K562 (cell line): Measurements from ENCODE around the gene FTH1. TPM values are rescaled to one million over a fixed set of nuclear protein-coding genes. Genes with fewer than 3 reads are reported as not detected.

Experiments
- C11orf30 ChIP-seq: fragments of 450-650 bp; IDR thresholded peaks from 2 replicates; pipeline ENCODE4 v1.6.1; 2016; ENCODE audit warnings: low read depth, mild to moderate bottlenecking
- ETV5 ChIP-seq: sonication (generic); formaldehyde crosslinking; IDR thresholded peaks from 2 replicates; pipeline ENCODE4 v1.4.0; 2020; ENCODE audit warnings: low read depth, mild to moderate bottlenecking, missing genetic modification reagents
- FOXO4 ChIP-seq: fragments of 450-650 bp; formaldehyde crosslinking; IDR thresholded peaks from 2 replicates; pipeline ENCODE4 v1.4.0; 2020; ENCODE audit warnings: mild to moderate bottlenecking, moderate library complexity
- GABPA ChIP-seq: fragments of 200-800 bp; sonication (Bioruptor generic); conservative IDR thresholded peaks from 2 replicates; pipeline ENCODE4 v1.6.1; 2016; ENCODE audit warnings: low read depth, missing genetic modification characterization, missing compliant biosample characterization
- MCM2 ChIP-seq: fragments of 450-650 bp; IDR thresholded peaks from 2 replicates; pipeline ENCODE4 v1.6.1; 2017; ENCODE audit warnings: low read depth, mild to moderate bottlenecking
- MYNN ChIP-seq, 2 experiments: sonication (generic); formaldehyde crosslinking in 1 of 2; IDR thresholded peaks; 2 replicates each; pipeline versions ENCODE4 v1.5.0 to v1.6.1; 2016 to 2020; ENCODE audit warnings: antibody characterized with exemption in 1 of 2, missing genetic modification reagents in 1 of 2
- PBX2 ChIP-seq, 2 experiments: IDR thresholded peaks in 1 of 2; conservative IDR thresholded peaks in 1 of 2; 2 replicates each; pipeline ENCODE4 v1.6.1; 2016; ENCODE audit warnings: low read depth in 2 of 2, mild to moderate bottlenecking in 1 of 2, missing compliant biosample characterization in 1 of 2, missing genetic modification characterization in 1 of 2, moderate library complexity in 1 of 2
- POLR3A ChIP-seq: IDR thresholded peaks from 2 replicates; pipeline ENCODE4 v1.6.1; 2011; ENCODE audit warnings: borderline replicate concordance, mild to moderate bottlenecking, moderate library complexity; ENCODE audit not compliant: insufficient read length, insufficient read depth; ENCODE audit errors: extremely low read depth
- RFX7 ChIP-seq: fragments of 250-450 bp; sonication (Bioruptor Pico); IDR thresholded peaks from 2 replicates; pipeline ENCODE4 v1.5.1; 2021; ENCODE audit warnings: mild to moderate bottlenecking
- SOX6 ChIP-seq: fragments of 450-650 bp; IDR thresholded peaks from 2 replicates; pipeline ENCODE4 v1.6.1; 2014; ENCODE audit warnings: mild to moderate bottlenecking
- TARDBP ChIP-seq: fragments of 450-650 bp; IDR thresholded peaks from 2 replicates; pipeline ENCODE4 v1.6.1; 2016
- TRIM24 ChIP-seq, 2 experiments: fragments of 450-650 bp; IDR thresholded peaks; 2 replicates each; pipeline ENCODE4 v1.6.1; 2016
- ZNF174 ChIP-seq: fragments of 250-450 bp; sonication (Bioruptor Pico); IDR thresholded peaks from 2 replicates; pipeline ENCODE4 v1.4.0; 2020; ENCODE audit warnings: mild to moderate bottlenecking
- ZNF507 ChIP-seq: conservative IDR thresholded peaks from 2 replicates; pipeline ENCODE4 v1.6.1; 2017; ENCODE audit warnings: missing genetic modification characterization, missing compliant biosample characterization
- ZNF57 ChIP-seq: fragments of 450-650 bp; formaldehyde crosslinking; IDR thresholded peaks from 2 replicates; pipeline ENCODE4 v1.4.0; 2020; ENCODE audit warnings: mild to moderate bottlenecking, moderate library complexity
- polyA plus RNA-seq, 8 experiments: library from polyadenylated mRNA; depleted of rRNA in 4 of 8; stranded (reverse) in 5 of 8; unstranded in 3 of 8; fragments of >200 nt; fragmentation: Nextera tagmentation in 2 of 8; fragmentation: Illumina TruSeq in 1 of 8; extraction: Ambion mirVana in 2 of 8; extraction: Trizol in 1 of 8; gene quantifications; 2 replicates each; pipeline versions ENCODE4 v1.2.1 to v1.2.3, GENCODE V29; 2011 to 2014; ENCODE audit warnings: inconsistent platforms in 1 of 8, missing spikeins in 1 of 8
- total RNA-seq, 7 experiments: library from RNA; depleted of rRNA in 6 of 7; stranded (reverse); fragments of >200 nt in 6 of 7; fragmentation: Illumina TruSeq in 2 of 7; extraction: Trizol in 2 of 7; gene quantifications; 2 replicates each; pipeline versions ENCODE4 v1.2.1 to v1.2.3, GENCODE V29; 2011 to 2021; ENCODE audit warnings: low replicate concordance in 1 of 7
- TF ChIP-seq, protein P1 (sequence below): fragments of 250-450 bp; sonication (Bioruptor Pico); IDR thresholded peaks from 2 replicates; pipeline ENCODE4 v1.8.0; 2021; ENCODE audit warnings: mild to moderate bottlenecking, moderate library complexity
- TF ChIP-seq, protein P2 (sequence below): fragments of 450-650 bp; IDR thresholded peaks from 2 replicates; pipeline ENCODE4 v1.7.0; 2016; ENCODE audit warnings: borderline replicate concordance

FTH1 gene
- total and polyA plus RNA-seq, 9 of the 15 experiments (the other 6 are each of a cell fraction or from before 2014, with no cell fraction given), result 370 to 3,146 (median 802) TPM

DNA sequence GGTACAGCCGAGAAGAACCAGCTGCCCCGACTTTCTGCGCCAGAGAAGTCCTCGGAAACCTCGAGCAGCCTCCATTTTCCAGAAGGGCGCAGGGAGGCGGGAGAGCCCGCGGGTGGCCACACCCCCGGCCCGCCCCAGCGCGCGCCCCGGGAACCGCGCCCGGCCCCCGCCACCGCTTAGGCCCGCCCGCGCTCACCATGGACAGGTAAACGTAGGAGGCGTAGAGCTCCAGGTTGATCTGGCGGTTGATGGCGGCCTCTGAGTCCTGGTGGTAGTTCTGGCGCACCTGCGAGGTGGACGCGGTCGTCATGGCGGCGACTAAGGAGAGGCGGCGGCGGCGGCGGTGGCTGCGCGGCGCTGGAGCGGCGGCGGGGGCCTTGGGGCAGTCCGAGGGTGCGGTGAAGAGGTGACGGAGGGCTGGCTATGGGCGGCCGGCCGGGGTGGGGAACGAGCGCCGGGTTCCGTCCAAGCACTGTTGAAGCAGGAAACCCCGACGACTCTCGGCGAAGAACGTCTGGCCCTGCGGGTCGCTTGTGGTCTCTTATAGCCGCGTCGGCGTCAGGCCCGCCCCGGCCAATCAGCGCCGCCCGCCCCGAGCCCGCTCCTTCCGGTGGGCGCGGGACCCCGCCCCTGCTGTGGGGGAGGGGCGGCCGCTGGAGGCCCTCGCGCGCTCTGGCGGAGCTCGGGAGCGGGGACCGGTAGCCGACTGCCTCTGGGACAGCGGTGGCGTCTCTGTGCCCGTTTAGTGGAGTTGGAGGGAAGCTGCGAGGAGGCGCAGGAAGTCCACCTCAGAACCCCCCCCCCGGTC lies at the start of gene FTH1 (continued):
- TF ChIP-seq FOXO4 (CRISPR knock-in tag) (no peak), TARDBP (0 out of 2 replicates have a peak, but pooled peaks have one; percentile 27), PBX2 (CRISPR knock-in tag; IDR thresholded peaks at IDR 0.05; ENCODE audit: low read depth) (no peak), PBX2 (tag; conservative IDR thresholded peaks at IDR 0.05; ENCODE audit: low read depth) (no peak), ETV5 (CRISPR knock-in tag) (peak; percentile 95), ZNF57 (CRISPR knock-in tag) (no peak), ZNF174 (no peak), C11orf30 (no peak), RFX7 (CRISPR knock-in tag) (no peak), MCM2 (no peak), MYNN (IDR thresholded peaks at IDR 0.05) (0 out of 2 replicates have a peak, but pooled peaks have one; percentile 19), MYNN (CRISPR knock-in tag; IDR thresholded peaks at IDR 0.05) (no peak), TRIM24 (IDR thresholded peaks at IDR 0.05) (no peak), ZNF507 (tag) (no peak), GABPA (tag) (no peak), SOX6 (peak; percentile 52; the same call in 1 of the 2 replicates), POLR3A (no peak)
- TF ChIP-seq, protein P1, sequence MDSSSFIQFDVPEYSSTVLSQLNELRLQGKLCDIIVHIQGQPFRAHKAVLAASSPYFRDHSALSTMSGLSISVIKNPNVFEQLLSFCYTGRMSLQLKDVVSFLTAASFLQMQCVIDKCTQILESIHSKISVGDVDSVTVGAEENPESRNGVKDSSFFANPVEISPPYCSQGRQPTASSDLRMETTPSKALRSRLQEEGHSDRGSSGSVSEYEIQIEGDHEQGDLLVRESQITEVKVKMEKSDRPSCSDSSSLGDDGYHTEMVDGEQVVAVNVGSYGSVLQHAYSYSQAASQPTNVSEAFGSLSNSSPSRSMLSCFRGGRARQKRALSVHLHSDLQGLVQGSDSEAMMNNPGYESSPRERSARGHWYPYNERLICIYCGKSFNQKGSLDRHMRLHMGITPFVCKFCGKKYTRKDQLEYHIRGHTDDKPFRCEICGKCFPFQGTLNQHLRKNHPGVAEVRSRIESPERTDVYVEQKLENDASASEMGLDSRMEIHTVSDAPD (CRISPR knock-in tag), result no peak
- TF ChIP-seq, protein P2, sequence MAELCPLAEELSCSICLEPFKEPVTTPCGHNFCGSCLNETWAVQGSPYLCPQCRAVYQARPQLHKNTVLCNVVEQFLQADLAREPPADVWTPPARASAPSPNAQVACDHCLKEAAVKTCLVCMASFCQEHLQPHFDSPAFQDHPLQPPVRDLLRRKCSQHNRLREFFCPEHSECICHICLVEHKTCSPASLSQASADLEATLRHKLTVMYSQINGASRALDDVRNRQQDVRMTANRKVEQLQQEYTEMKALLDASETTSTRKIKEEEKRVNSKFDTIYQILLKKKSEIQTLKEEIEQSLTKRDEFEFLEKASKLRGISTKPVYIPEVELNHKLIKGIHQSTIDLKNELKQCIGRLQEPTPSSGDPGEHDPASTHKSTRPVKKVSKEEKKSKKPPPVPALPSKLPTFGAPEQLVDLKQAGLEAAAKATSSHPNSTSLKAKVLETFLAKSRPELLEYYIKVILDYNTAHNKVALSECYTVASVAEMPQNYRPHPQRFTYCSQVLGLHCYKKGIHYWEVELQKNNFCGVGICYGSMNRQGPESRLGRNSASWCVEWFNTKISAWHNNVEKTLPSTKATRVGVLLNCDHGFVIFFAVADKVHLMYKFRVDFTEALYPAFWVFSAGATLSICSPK, result no peak
